OCI-LY3 (cell line): ENCODE data around the gene PLEKHA8.

ENCODE experiments used
- EZH2phosphoT487 ChIP-seq: fragments of 200-600 bp; shearing (Covaris generic); IDR thresholded peaks from 2 replicates; pipeline ENCODE4 v1.6.1; 2018; ENCODE audit warnings: antibody characterized with exemption, mixed run types, low read depth
- TF ChIP-seq, protein P1 (sequence below): fragments of 200-600, 300-600 bp; sonication (generic); IDR thresholded peaks from 2 replicates; pipeline ENCODE4 v1.5.1; 2014; ENCODE audit warnings: antibody characterized with exemption, low read length, low read depth

- TF ChIP-seq, protein P1, sequence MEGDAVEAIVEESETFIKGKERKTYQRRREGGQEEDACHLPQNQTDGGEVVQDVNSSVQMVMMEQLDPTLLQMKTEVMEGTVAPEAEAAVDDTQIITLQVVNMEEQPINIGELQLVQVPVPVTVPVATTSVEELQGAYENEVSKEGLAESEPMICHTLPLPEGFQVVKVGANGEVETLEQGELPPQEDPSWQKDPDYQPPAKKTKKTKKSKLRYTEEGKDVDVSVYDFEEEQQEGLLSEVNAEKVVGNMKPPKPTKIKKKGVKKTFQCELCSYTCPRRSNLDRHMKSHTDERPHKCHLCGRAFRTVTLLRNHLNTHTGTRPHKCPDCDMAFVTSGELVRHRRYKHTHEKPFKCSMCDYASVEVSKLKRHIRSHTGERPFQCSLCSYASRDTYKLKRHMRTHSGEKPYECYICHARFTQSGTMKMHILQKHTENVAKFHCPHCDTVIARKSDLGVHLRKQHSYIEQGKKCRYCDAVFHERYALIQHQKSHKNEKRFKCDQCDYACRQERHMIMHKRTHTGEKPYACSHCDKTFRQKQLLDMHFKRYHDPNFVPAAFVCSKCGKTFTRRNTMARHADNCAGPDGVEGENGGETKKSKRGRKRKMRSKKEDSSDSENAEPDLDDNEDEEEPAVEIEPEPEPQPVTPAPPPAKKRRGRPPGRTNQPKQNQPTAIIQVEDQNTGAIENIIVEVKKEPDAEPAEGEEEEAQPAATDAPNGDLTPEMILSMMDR, result no peak
- no peak for TF ChIP-seq EZH2phosphoT487
Observed at GRCh38 chr7:30032310-30033125, 4.3 kb downstream of the PLEKHA8 start.
